ENCODE results near the gene AGTPBP1.

GRCh38 chr9:85640425-85640824 lies 101.3 kb downstream of the AGTPBP1 start:
- no peak for TF ChIP-seq CTCF (IDR thresholded peaks at IDR 0.05)
- no peak for TF ChIP-seq REST (IDR thresholded peaks at IDR 0.05; ENCODE audit: low read depth, low read length)
- TF ChIP-seq RAD21 (IDR thresholded peaks at IDR 0.05; ENCODE audit: low read length): no peak
- TF ChIP-seq SMC3 (IDR thresholded peaks at IDR 0.05; ENCODE audit: low read depth, low read length): no peak
- no peak for TF ChIP-seq NFIC (IDR thresholded peaks at IDR 0.05; ENCODE audit: borderline replicate concordance)
- TF ChIP-seq, protein P1, sequence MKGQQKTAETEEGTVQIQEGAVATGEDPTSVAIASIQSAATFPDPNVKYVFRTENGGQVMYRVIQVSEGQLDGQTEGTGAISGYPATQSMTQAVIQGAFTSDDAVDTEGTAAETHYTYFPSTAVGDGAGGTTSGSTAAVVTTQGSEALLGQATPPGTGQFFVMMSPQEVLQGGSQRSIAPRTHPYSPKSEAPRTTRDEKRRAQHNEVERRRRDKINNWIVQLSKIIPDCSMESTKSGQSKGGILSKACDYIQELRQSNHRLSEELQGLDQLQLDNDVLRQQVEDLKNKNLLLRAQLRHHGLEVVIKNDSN (IDR thresholded peaks at IDR 0.05; ENCODE audit: borderline replicate concordance, low read depth): no peak
- no peak for TF ChIP-seq IRF3 (IDR thresholded peaks at IDR 0.05; ENCODE audit: low read depth, low read length)
- no peak for TF ChIP-seq FOXM1 (IDR thresholded peaks at IDR 0.05; ENCODE audit: low read depth)
- TF ChIP-seq, protein P2, sequence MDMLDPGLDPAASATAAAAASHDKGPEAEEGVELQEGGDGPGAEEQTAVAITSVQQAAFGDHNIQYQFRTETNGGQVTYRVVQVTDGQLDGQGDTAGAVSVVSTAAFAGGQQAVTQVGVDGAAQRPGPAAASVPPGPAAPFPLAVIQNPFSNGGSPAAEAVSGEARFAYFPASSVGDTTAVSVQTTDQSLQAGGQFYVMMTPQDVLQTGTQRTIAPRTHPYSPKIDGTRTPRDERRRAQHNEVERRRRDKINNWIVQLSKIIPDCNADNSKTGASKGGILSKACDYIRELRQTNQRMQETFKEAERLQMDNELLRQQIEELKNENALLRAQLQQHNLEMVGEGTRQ (IDR thresholded peaks at IDR 0.05; ENCODE audit: borderline replicate concordance, low read depth, low read length): no peak
- TF ChIP-seq EZH2phosphoT487 (IDR thresholded peaks at IDR 0.05; ENCODE audit: borderline replicate concordance, low read depth): no peak
- TF ChIP-seq JUND (IDR thresholded peaks at IDR 0.05): no peak
- no peak for TF ChIP-seq GABPA (IDR thresholded peaks at IDR 0.05; ENCODE audit: low read depth)
- no peak for TF ChIP-seq RFX5 (IDR thresholded peaks at IDR 0.05; ENCODE audit: low read length)
- TF ChIP-seq, protein P3, sequence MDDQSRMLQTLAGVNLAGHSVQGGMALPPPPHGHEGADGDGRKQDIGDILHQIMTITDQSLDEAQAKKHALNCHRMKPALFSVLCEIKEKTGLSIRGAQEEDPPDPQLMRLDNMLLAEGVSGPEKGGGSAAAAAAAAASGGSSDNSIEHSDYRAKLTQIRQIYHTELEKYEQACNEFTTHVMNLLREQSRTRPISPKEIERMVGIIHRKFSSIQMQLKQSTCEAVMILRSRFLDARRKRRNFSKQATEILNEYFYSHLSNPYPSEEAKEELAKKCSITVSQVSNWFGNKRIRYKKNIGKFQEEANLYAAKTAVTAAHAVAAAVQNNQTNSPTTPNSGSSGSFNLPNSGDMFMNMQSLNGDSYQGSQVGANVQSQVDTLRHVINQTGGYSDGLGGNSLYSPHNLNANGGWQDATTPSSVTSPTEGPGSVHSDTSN (IDR thresholded peaks at IDR 0.05): no peak

Data from SK-N-SH (cell line).